Measurements from ENCODE around the gene EFNA3.

GRCh38 chr1:155078469-155079209 lies at the start of gene EFNA3:
- TF ChIP-seq, protein P1, sequence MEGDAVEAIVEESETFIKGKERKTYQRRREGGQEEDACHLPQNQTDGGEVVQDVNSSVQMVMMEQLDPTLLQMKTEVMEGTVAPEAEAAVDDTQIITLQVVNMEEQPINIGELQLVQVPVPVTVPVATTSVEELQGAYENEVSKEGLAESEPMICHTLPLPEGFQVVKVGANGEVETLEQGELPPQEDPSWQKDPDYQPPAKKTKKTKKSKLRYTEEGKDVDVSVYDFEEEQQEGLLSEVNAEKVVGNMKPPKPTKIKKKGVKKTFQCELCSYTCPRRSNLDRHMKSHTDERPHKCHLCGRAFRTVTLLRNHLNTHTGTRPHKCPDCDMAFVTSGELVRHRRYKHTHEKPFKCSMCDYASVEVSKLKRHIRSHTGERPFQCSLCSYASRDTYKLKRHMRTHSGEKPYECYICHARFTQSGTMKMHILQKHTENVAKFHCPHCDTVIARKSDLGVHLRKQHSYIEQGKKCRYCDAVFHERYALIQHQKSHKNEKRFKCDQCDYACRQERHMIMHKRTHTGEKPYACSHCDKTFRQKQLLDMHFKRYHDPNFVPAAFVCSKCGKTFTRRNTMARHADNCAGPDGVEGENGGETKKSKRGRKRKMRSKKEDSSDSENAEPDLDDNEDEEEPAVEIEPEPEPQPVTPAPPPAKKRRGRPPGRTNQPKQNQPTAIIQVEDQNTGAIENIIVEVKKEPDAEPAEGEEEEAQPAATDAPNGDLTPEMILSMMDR (IDR thresholded peaks at IDR 0.05) = no peak
- TF ChIP-seq POLR2A (IDR thresholded peaks at IDR 0.05) = no peak
